NCI-H1092 (cell line): ENCODE results near the gene EIF1AX.
"Not testable (repeated sequence)": the region's sequence is repeated elsewhere in the genome, so short reads cannot be mapped to it uniquely, and the experiment has no call there.

ENCODE experiments used
- DNase-seq: peaks from one replicate; lab custom pipeline; 2025; lab: John Stamatoyannopoulos, UW

Gene EIF1AX

GRCh38 chrX:20141281-20142220 lies at the start of gene EIF1AX:
Gene EIF1AX (minus strand): TSS chrX:20141838. CDS start chrX:20141640, 198 bp downstream.
- DNase-seq: peak; percentile 99

GRCh38 chrX:20189171-20189570 lies 47.5 kb upstream of the EIF1AX start:
- no peak for DNase-seq

GRCh38 chrX:20181598-20182329 lies 40.1 kb upstream of the EIF1AX start:
- DNase-seq: no peak

GRCh38 chrX:20177093-20177492 lies 35.5 kb upstream of the EIF1AX start:
- DNase-seq: no peak

- DNase-seq: no peak
These were observed 32.2 kb upstream of the EIF1AX start for GRCh38 chrX:20173856-20174255.

- DNase-seq: no peak
These were observed 31.7 kb upstream of the EIF1AX start for GRCh38 chrX:20173313-20173712.

- DNase-seq: no peak
These were observed 30.2 kb upstream of the EIF1AX start for GRCh38 chrX:20171887-20172286.

GRCh38 chrX:20162516-20162915 lies 20.9 kb upstream of the EIF1AX start:
- DNase-seq: not testable (repeated sequence)

GRCh38 chrX:20159797-20160385 lies 18.3 kb upstream of the EIF1AX start:
- no peak for DNase-seq

GRCh38 chrX:20151689-20152088 lies 10.1 kb upstream of the EIF1AX start:
- DNase-seq: no peak

- DNase-seq: no peak
These were observed 7.7 kb upstream of the EIF1AX start for GRCh38 chrX:20149326-20149725.

GRCh38 chrX:20147561-20147960 lies 5.9 kb upstream of the EIF1AX start:
- no peak for DNase-seq

- DNase-seq: no peak
These were observed 2.9 kb upstream of the EIF1AX start for GRCh38 chrX:20144491-20144890.

GRCh38 chrX:20143561-20143960 lies 1.9 kb upstream of the EIF1AX start:
- no peak for DNase-seq

- no peak for DNase-seq
These were observed 1.5 kb upstream of the EIF1AX start for GRCh38 chrX:20143111-20143510.

GRCh38 chrX:20140420-20140819 lies 1.2 kb downstream of the EIF1AX start:
- DNase-seq: no peak

- DNase-seq: no peak
These were observed 1.7 kb downstream of the EIF1AX start for GRCh38 chrX:20139966-20140365.

- no peak for DNase-seq
These were observed 5.7 kb downstream of the EIF1AX start for GRCh38 chrX:20135944-20136343.

GRCh38 chrX:20132666-20133065 lies 9.0 kb downstream of the EIF1AX start:
- DNase-seq: no peak

- DNase-seq: no peak
These were observed 11.3 kb downstream of the EIF1AX start for GRCh38 chrX:20130357-20130756.

- DNase-seq: no peak
These were observed 12.1 kb downstream of the EIF1AX start for GRCh38 chrX:20129547-20129946.

GRCh38 chrX:20128670-20129069 lies 13.0 kb downstream of the EIF1AX start:
- no peak for DNase-seq

GRCh38 chrX:20127440-20127839 lies 14.2 kb downstream of the EIF1AX start:
- DNase-seq: not testable (repeated sequence)
